H1 (cell line): Measurements from ENCODE around the gene FCN2. TPM values are rescaled to one million over a fixed set of nuclear protein-coding genes. Genes with fewer than 3 reads are reported as not detected.

Experiments
- CTCF ChIA-PET: fragments of 300-600 bp; sonication (Branson Sonifier 250); formaldehyde crosslinking; loops from one replicate; lab custom pipeline; 2021; ENCODE audit not compliant: partially characterized antibody; lab: Charles Lee
- POLR2A ChIA-PET: fragments of 300-600 bp; sonication (Branson Sonifier 250); formaldehyde crosslinking; loops from one replicate; lab custom pipeline; 2021; ENCODE audit warnings: inconsistent platforms; ENCODE audit not compliant: partially characterized antibody; lab: Charles Lee
- DNase-seq, 2 experiments: peaks; one replicate each; pipeline versions ENCODE4 v3.0.0 to v3.0.0-alpha.2; 2010 to 2022; ENCODE audit warnings: low spot score in 2 of 2, low read depth in 1 of 2, mixed read lengths in 1 of 2
- FAIRE-seq: peaks from 2 replicates; lab custom pipeline; 2011; peaks lifted over from hg19 to GRCh38; lab: Jason Lieb, UNC
- H2AFZ ChIP-seq: 2 replicates; pipeline ENCODE4 v1.8.1; 2012; ENCODE audit warnings: low read length, inconsistent platforms
- H2AK5ac ChIP-seq: 2 replicates; pipeline ENCODE4 v1.6.1; 2013; ENCODE audit warnings: low read depth, low read length
- H2BK120ac ChIP-seq: replicated peaks from 2 replicates; pipeline ENCODE3; 2013; ENCODE audit warnings: low read depth, low read length, inconsistent platforms
- H2BK12ac ChIP-seq: 2 replicates; pipeline ENCODE4 v1.6.1; 2013; ENCODE audit warnings: low read depth, low read length
- H2BK15ac ChIP-seq: 2 replicates; pipeline ENCODE4 v1.6.1; 2013; ENCODE audit warnings: low read length
- H2BK20ac ChIP-seq: 2 replicates; pipeline ENCODE4 v1.6.1; 2013; ENCODE audit warnings: low read length
- H2BK5ac ChIP-seq: 2 replicates; pipeline ENCODE4 v1.6.1; 2013; ENCODE audit warnings: low read depth, low read length
- H3K14ac ChIP-seq: 2 replicates; pipeline ENCODE4 v1.6.1; 2013; ENCODE audit warnings: inconsistent platforms; ENCODE audit not compliant: insufficient read length
- H3K18ac ChIP-seq: 2 replicates; pipeline ENCODE4 v1.6.1; 2013; ENCODE audit warnings: low read length; ENCODE audit errors: extremely low read depth
- H3K23ac ChIP-seq: 2 replicates; pipeline ENCODE4 v1.6.1; 2013; ENCODE audit warnings: inconsistent platforms; ENCODE audit not compliant: insufficient read length
- H3K23me2 ChIP-seq: 2 replicates; pipeline ENCODE4 v1.6.1; 2013; ENCODE audit warnings: low read depth, low read length
- H3K27ac ChIP-seq: 2 replicates; pipeline ENCODE4 v1.6.1; 2011; ENCODE audit warnings: low read depth, low read length, inconsistent platforms
- H3K27me3 ChIP-seq, 4 experiments: replicated peaks in 1 of 4; 1 replicate in 1 of 4; 2 replicates in 3 of 4; pipeline versions ENCODE4 v1.6.1 to v1.8.1; 2011 to 2013; ENCODE audit warnings: low read length in 3 of 4, mild to moderate bottlenecking in 3 of 4, inconsistent platforms in 2 of 4, mixed read lengths in 2 of 4, moderate library complexity in 1 of 4; ENCODE audit not compliant: control insufficient read depth in 3 of 4, insufficient read depth in 3 of 4; ENCODE audit errors: extremely low read depth in 1 of 4
- H3K36me3 ChIP-seq, 4 experiments: 2 replicates each; pipeline versions ENCODE4 v1.6.1 to v1.8.1; 2011 to 2013; ENCODE audit warnings: mild to moderate bottlenecking in 4 of 4, low read length in 3 of 4, moderate library complexity in 2 of 4, control low read depth in 1 of 4, inconsistent platforms in 1 of 4; ENCODE audit not compliant: insufficient read depth in 4 of 4, control insufficient read depth in 2 of 4
- H3K4ac ChIP-seq: replicated peaks from 2 replicates; pipeline ENCODE3; 2013; ENCODE audit warnings: low read length, low read depth, mixed read lengths, inconsistent platforms; ENCODE audit not compliant: insufficient read length
- H3K4me1 ChIP-seq, 4 experiments: replicated peaks in 1 of 4; 1 replicate in 1 of 4; 2 replicates in 3 of 4; pipeline versions ENCODE4 v1.6.1 to v1.8.1; 2011 to 2013; ENCODE audit warnings: low read length in 3 of 4, inconsistent platforms in 2 of 4, mixed read lengths in 1 of 4; ENCODE audit not compliant: insufficient read depth in 4 of 4, control insufficient read depth in 3 of 4
- H3K4me2 ChIP-seq, 2 experiments: 2 replicates each; pipeline versions ENCODE4 v1.6.1 to v1.8.1; 2011 to 2013; ENCODE audit warnings: low read depth in 2 of 2, low read length in 2 of 2, control low read depth in 1 of 2, inconsistent platforms in 1 of 2, mild to moderate bottlenecking in 1 of 2; ENCODE audit not compliant: insufficient read depth in 1 of 2
- H3K4me3 ChIP-seq, 4 experiments: fragments of 200-600, 300-600 bp in 1 of 4; sonication (generic), shearing (Covaris generic), sonication (Bioruptor Twin) in 1 of 4; 2 replicates each; pipeline versions ENCODE4 v1.5.1 to v1.8.1; 2011 to 2016; ENCODE audit warnings: low read length in 4 of 4, low read depth in 3 of 4, control low read depth in 2 of 4, inconsistent platforms in 2 of 4, mild to moderate bottlenecking in 2 of 4, mixed read lengths in 1 of 4, moderate library complexity in 1 of 4; ENCODE audit not compliant: insufficient read depth in 2 of 4; ENCODE audit errors: extremely low read depth in 1 of 4
- H3K56ac ChIP-seq: replicated peaks from 2 replicates; pipeline ENCODE3; 2013; ENCODE audit warnings: low read depth, mild to moderate bottlenecking, mixed read lengths, low read length, inconsistent platforms; ENCODE audit not compliant: insufficient read length
- H3K79me1 ChIP-seq: 2 replicates; pipeline ENCODE4 v1.6.1; 2013; ENCODE audit warnings: low read depth, low read length, control low read depth
- H3K79me2 ChIP-seq, 2 experiments: 2 replicates each; pipeline versions ENCODE4 v1.6.1 to v1.8.1; 2012 to 2013; ENCODE audit warnings: low read length in 2 of 2, mild to moderate bottlenecking in 2 of 2, inconsistent platforms in 1 of 2; ENCODE audit not compliant: insufficient read depth in 2 of 2, control insufficient read depth in 1 of 2
- H3K9ac ChIP-seq, 4 experiments: replicated peaks in 1 of 4; 1 replicate in 1 of 4; 2 replicates in 3 of 4; pipeline versions ENCODE4 v1.6.1 to v1.8.1; 2011 to 2013; ENCODE audit warnings: low read depth in 3 of 4, low read length in 3 of 4, control low read depth in 2 of 4, mild to moderate bottlenecking in 2 of 4, moderate library complexity in 2 of 4, inconsistent platforms in 1 of 4; ENCODE audit errors: extremely low read depth in 1 of 4
- H3K9me3 ChIP-seq, 2 experiments: 2 replicates each; pipeline versions ENCODE4 v1.6.1 to v1.8.1; 2012 to 2013; ENCODE audit warnings: mild to moderate bottlenecking in 2 of 2, moderate library complexity in 2 of 2, control low read depth in 1 of 2, inconsistent platforms in 1 of 2, low read depth in 1 of 2, low read length in 1 of 2, mixed read lengths in 1 of 2; ENCODE audit not compliant: insufficient read depth in 2 of 2
- H4K20me1 ChIP-seq, 2 experiments: replicated peaks in 1 of 2; 2 replicates each; pipeline versions ENCODE3 to v1.8.1; 2011 to 2013; ENCODE audit warnings: inconsistent platforms in 2 of 2, low read length in 2 of 2, mild to moderate bottlenecking in 1 of 2; ENCODE audit not compliant: insufficient read depth in 2 of 2, control insufficient read depth in 1 of 2
- H4K5ac ChIP-seq: 2 replicates; pipeline ENCODE4 v1.6.1; 2013; ENCODE audit warnings: low read length, low read depth, mixed read lengths, inconsistent platforms; ENCODE audit not compliant: insufficient read length
- H4K8ac ChIP-seq: 2 replicates; pipeline ENCODE4 v1.8.0; 2013; ENCODE audit warnings: mild to moderate bottlenecking, moderate library complexity, low read length, inconsistent platforms; ENCODE audit not compliant: insufficient read depth; ENCODE audit errors: extremely low read depth
- H4K91ac ChIP-seq: replicated peaks from 2 replicates; pipeline ENCODE3; 2013; ENCODE audit warnings: low read length, mixed read lengths, inconsistent platforms; ENCODE audit not compliant: insufficient read length
- BRCA1 ChIP-seq: IDR thresholded peaks from 2 replicates; pipeline ENCODE4 v1.6.1; 2012; ENCODE audit warnings: low read depth, low read length, improper control_type of control experiment
- CHD2 ChIP-seq: IDR thresholded peaks from 2 replicates; pipeline ENCODE4 v1.6.1; 2012; ENCODE audit warnings: low read length, improper control_type of control experiment
- HDAC2 ChIP-seq, 2 experiments: fragments of 300-600 bp in 1 of 2; sonication (generic) in 1 of 2; IDR thresholded peaks; 2 replicates each; pipeline ENCODE4 v1.6.1; 2011 to 2012; ENCODE audit warnings: low read depth in 2 of 2, low read length in 2 of 2, mild to moderate bottlenecking in 2 of 2, moderate library complexity in 2 of 2, borderline replicate concordance in 1 of 2, inconsistent platforms in 1 of 2
- HDAC6 ChIP-seq: IDR thresholded peaks from one replicate; pipeline ENCODE4 v1.7.1; 2012; ENCODE audit warnings: low read depth, mild to moderate bottlenecking, inconsistent platforms, low read length, moderate library complexity
- MAFK ChIP-seq: IDR thresholded peaks from 2 replicates; pipeline ENCODE4 v1.6.1; 2012; ENCODE audit warnings: low read depth, mild to moderate bottlenecking, improper control_type of control experiment, low read length
- SIRT6 ChIP-seq: IDR thresholded peaks from one replicate; pipeline ENCODE4 v1.7.1; 2012; ENCODE audit warnings: low read length, inconsistent platforms
- SP1 ChIP-seq: IDR thresholded peaks from 2 replicates; pipeline ENCODE4 v1.6.1; 2011; ENCODE audit warnings: low read depth, low read length
- TAF1 ChIP-seq: IDR thresholded peaks from 2 replicates; pipeline ENCODE4 v1.6.1; 2011; ENCODE audit warnings: mild to moderate bottlenecking, low read depth, low read length
- TBP ChIP-seq: IDR thresholded peaks from 2 replicates; pipeline ENCODE4 v1.6.1; 2011; ENCODE audit warnings: low read depth, low read length, improper control_type of control experiment
- TCF12 ChIP-seq: IDR thresholded peaks from 2 replicates; pipeline ENCODE4 v1.6.1; 2011; ENCODE audit warnings: low read depth, mild to moderate bottlenecking, low read length
- WGBS, 2 experiments: shearing (Covaris generic) in 1 of 2; methylation state at CpG; one replicate each; pipeline versions ENCODE4 v1.1.6 to v1.1.7; 2013 to 2015; ENCODE audit warnings: low lambda C conversion rate in 2 of 2, mixed read lengths in 2 of 2, inconsistent platforms in 1 of 2, low coverage in 1 of 2, missing lambda C conversion rate in 1 of 2; ENCODE audit not compliant: insufficient replicate concordance in 2 of 2, insufficient coverage in 1 of 2, insufficient read length in 1 of 2; ENCODE audit errors: extremely low coverage in 1 of 2, missing lambda C conversion rate in 1 of 2; 5-methylcytosine and 5-hydroxymethylcytosine counted together
- polyA plus RNA-seq, 7 experiments: library from polyadenylated mRNA; depleted of rRNA in 3 of 7; stranded (reverse) in 5 of 7; unstranded in 2 of 7; fragments of >200 nt in 5 of 7; fragments of 200-250 nt in 2 of 7; gene quantifications; 1 replicate in 5 of 7; 2 replicates in 1 of 7; 4 replicates in 1 of 7; pipeline versions ENCODE4 v1.2.1 to v1.2.3, GENCODE V29; 2011 to 2013; ENCODE audit warnings: missing spikeins in 2 of 7, mixed read lengths in 2 of 7
- total RNA-seq: library from RNA; stranded (reverse); fragmentation: NEBNext Ultra II Directional; extraction: Animal tissue kit (Norgen Biotek cat#: 25700); gene quantifications from 2 replicates; pipeline ENCODE4 v1.2.1, GENCODE V29; 2021

Gene FCN2
- total and polyA plus RNA-seq, 2 of the 8 experiments (the other 6 are each of a cell fraction or from before 2014, with no cell fraction given): not detected

GRCh38 chr9:134881313-134881670, 682 bp downstream of the FCN2 start:
- WGBS, 2 experiments: 99% methylated on average over 13 of the region's 13 CpGs; no CpG with 5 or more reads in 1 of the 2 experiments
- no peak overlapping the region for H2BK15ac ChIP-seq
- no peak overlapping the region for H4K8ac ChIP-seq
- H3K27ac ChIP-seq: no peak overlapping the region
- no peak overlapping the region for H2BK120ac ChIP-seq
- no peak overlapping the region for H2BK5ac ChIP-seq
- H3K79me1 ChIP-seq: no peaks in the 10 kb centered on the region
- no peak overlapping the region for H3K4me3 ChIP-seq
- CTCF ChIA-PET: interaction anchor here (1.5 kb wide), 1 partner anchor 42 kb away, joined by 3 read pairs; no protein-coding TSS in a partner anchor
- H3K4ac ChIP-seq: no peak overlapping the region
- H2BK12ac ChIP-seq: no peak overlapping the region
- H3K36me3 ChIP-seq: no peaks in the 10 kb centered on the region
- no peaks in the 10 kb centered on the region for H3K79me2 ChIP-seq
- no peaks in the 10 kb centered on the region; the same call in 1 of the 2 replicates for H3K23me2 ChIP-seq
- H4K91ac ChIP-seq: no peak overlapping the region
- no peaks in the 10 kb centered on the region for H4K20me1 ChIP-seq
- no peak overlapping the region for H3K14ac ChIP-seq
- no peak overlapping the region for H3K56ac ChIP-seq
- H3K27me3 ChIP-seq: no peaks in the 10 kb centered on the region
- H3K18ac ChIP-seq: no peak overlapping the region
- no peak overlapping the region for H2AFZ ChIP-seq
- H3K9ac ChIP-seq: no peak overlapping the region
- H2BK20ac ChIP-seq: no peak overlapping the region
- H3K9me3 ChIP-seq: no peaks in the 10 kb centered on the region
- no peak overlapping the region for H3K4me2 ChIP-seq
- H4K5ac ChIP-seq: no peak overlapping the region
- TF ChIP-seq TBP (no peak), CHD2 (no peak), TAF1 (no peak), HDAC2 (IDR thresholded peaks at IDR 0.05; ENCODE audit: borderline replicate concordance in 1 of 2, low read depth in 2 of 2, low read length in 2 of 2) (no peak), BRCA1 (no peak), HDAC6 (no peak), SIRT6 (no peak), MAFK (no peak), TCF12 (no peak), SP1 (no peak)
- H2AK5ac ChIP-seq: no peak overlapping the region
- FAIRE-seq (no peak), DNase-seq (peak in 1 of 2 experiments; percentile 34)
- POLR2A ChIA-PET: no interaction called here
- no peak overlapping the region for H3K23ac ChIP-seq
- no peaks in the 10 kb centered on the region for H3K4me1 ChIP-seq
